A172 (cell line): ENCODE data around the gene PTPRK. TPM values are rescaled to one million over a fixed set of nuclear protein-coding genes. Genes with fewer than 3 reads are reported as not detected.

Experiments used
- DNase-seq: peaks from one replicate; pipeline ENCODE4 v3.0.0-alpha.2; 2015; ENCODE audit warnings: low spot score
- total RNA-seq: library from RNA; depleted of rRNA; stranded (reverse); fragments of >200 nt; shearing (Covaris generic); gene quantifications from 2 replicates; pipeline ENCODE4 v1.2.3, GENCODE V29; 2014

The PTPRK gene
- total RNA-seq, 1 experiment from 2014 or later: 44.1 TPM

DNA sequence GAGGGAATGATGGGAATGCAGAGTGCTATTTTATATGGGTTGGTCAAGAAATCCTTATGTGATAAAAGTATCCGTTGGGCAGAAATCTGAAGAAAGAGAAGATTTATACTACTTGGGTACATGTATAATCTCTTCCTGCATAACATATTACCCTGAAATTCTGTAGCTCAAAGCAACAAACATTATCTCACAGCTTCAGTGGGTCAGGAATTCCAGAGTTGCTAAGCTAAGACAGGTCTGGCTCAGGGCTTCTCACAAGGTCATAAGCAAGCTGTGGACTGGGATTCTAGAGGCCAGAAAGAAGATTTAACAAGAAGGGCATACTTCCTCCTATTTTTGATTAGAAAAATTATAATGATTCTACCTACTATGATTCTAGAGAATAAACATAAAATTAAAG lies 447.0 kb downstream of the PTPRK start:
- no peak for DNase-seq

DNA sequence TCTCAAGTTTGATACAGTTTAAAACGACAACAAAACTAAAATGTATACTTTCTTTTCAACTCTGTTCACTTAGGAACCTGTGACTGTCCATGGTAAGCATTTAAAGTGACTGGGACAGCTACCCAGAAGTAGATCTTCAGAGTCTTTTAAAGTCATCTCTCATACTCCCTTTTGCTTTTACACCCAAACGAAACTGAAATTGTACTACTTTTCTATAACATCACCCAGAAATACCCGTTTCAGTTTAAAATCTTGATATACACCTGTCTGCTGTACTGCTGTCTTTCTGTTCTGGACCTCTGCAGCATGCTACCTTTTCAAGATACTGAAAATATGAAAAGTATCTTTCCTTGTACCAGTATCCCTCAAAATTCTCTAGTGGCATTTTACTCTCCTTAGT lies 449.2 kb downstream of the PTPRK start:
- DNase-seq: no peak

- DNase-seq: no peak
Observed at GRCh38 chr6:128070406-128070805, 450.0 kb downstream of the PTPRK start.

- no peak for DNase-seq
Observed at GRCh38 chr6:128069188-128069587, 451.2 kb downstream of the PTPRK start.

DNA sequence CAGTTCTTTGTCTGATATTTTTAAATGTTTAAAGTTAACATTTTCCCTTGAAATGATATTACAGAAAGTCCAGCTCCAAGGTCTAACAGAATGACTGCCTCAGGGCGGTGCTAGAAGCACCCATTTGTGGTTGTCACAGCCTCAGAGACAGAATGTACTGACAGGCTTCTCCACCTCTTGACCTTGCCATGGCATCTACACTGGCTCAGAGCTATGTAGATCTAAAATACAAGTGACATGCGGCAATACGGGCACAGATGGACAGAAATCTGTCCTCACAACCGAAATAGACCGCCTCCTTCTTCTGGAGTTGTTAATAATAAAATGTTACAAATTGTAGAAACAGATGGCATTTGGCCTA lies 452.3 kb downstream of the PTPRK start:
- DNase-seq: no peak

- no peak for DNase-seq
Observed at GRCh38 chr6:128067446-128068118, 452.8 kb downstream of the PTPRK start.

DNA sequence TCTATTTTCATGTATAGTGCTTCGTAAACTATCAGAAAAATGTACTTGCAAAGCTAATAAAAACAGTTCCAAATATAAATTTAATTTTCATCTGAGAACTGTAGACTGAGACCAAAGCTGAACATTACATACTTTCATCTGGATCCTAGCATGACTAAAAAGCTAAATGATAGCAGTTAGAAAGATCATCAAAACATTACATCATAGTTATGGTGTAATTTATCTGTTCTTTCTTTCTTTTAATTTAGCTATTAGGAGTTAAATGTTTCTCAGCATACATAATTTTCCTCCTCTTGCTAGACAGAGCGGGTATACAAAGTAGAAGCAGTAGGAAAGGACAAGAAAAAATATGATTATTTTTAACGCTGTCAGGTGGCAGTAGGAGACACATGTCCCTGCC lies 455.3 kb downstream of the PTPRK start:
- DNase-seq: no peak

DNA sequence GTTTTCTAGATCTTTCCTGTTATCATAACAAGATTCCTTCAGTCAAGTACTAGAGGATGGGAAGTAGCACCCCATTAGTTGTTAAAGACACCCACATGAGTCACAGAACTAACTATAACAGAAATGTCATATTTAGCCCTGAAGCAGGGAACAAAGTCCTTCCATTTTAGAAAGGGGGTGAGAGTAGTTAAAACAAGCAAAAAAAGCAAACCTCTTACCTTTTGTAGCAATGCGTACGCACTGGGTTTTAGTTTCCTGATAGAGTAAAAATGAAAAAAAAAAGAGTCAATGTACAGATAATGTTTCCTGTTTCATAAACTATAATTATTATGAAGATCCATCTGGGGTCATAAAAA lies 455.9 kb downstream of the PTPRK start:
- DNase-seq: no peak

DNA sequence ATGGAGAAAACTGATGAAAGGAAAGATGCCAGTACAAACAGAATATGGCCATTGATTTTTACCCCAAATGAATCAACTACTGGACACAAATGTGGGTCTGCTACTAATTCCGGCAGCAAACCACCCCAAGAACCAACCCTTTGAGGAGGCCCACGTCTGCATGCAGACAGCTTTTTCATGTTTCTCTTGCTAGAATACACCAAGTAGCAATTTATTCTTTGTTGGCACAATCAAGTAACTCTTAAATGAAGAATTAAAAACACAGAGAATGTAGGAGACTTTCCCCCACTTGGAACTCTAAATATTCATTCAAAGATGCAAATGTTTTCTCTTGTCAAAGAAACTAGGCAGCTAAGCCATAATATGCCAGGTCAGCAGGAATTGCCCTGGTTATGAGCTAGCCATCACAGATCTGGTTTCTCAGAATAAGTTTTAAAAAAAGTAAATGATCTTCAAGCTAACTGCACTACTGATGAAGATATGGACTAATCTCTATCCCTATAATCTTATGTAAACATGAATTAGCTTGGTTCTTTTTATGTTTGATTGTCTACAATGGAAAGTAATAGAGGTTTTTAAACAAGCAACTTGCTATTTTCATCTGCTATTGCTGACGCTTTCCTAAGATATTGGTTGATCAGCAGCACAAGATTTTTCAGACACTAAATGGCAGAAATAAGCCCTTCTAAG lies 456.4 kb downstream of the PTPRK start:
- no peak for DNase-seq

DNA sequence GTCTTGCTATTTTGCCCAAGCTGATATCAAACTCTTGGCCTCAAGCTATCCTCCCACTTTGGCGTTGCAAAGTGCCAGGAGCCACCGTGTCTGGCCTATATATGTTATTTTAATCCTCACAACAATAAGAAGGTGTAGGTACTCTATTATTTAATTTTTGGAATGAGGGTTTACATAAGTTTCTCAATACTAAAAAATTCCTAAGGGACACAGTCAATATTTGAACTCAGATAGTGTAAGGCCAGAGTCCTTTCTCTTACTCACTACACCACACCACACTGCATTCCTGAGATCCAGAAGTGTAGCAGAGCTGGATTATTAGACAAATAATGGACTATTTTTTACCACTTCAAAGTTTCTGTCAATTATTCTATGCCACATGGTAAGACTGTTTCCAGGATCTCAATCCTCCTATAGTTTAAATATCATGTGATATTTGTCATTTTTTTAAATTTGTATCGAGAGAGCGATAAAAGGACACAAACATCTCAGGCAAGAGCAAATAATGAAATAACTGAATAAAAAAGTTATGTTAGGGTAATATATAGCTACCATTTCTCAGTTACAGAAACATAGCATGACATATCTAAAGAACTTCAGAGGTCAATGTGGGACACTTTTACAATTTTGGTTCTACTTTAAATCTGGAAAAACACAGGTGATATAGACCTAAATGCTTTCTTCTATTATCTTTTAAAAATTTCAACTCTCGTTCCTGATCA lies 457.4 kb downstream of the PTPRK start:
- DNase-seq: no peak

- DNase-seq: no peak
Observed at GRCh38 chr6:128057946-128058345, 462.5 kb downstream of the PTPRK start.

GRCh38 chr6:128057541-128057940 lies 462.9 kb downstream of the PTPRK start:
- DNase-seq: no peak

- no peak for DNase-seq
Observed at GRCh38 chr6:128053109-128053508, 467.3 kb downstream of the PTPRK start.

DNA sequence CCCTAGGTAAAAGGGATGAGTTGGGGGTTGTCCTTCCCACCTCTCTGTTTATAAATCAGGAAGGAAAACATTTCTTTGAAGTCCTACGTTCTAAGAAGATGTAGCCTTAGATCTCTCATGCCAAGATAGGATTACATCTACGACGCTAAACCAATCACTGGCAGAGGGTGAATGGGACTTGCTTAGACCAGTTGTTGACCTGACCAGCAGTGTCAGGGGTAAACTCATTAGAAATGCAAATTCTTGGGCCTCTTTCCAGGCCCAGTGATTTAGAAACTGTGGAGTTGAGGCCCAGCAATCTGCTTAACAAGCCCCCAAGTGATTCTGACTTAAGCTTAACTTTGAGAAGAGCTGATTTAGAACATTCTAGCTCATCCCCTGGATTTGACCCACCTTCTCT lies 472.4 kb downstream of the PTPRK start:
- no peak for DNase-seq

- DNase-seq: no peak
Observed at GRCh38 chr6:128046033-128046432, 474.4 kb downstream of the PTPRK start.

- DNase-seq: no peak
Observed at GRCh38 chr6:128039543-128039942, 480.9 kb downstream of the PTPRK start.

GRCh38 chr6:128036808-128037570 lies 483.4 kb downstream of the PTPRK start:
- no peak for DNase-seq

- no peak for DNase-seq
Observed at GRCh38 chr6:128033156-128033555, 487.2 kb downstream of the PTPRK start.

- no peak for DNase-seq
Observed at GRCh38 chr6:128032042-128032441, 488.4 kb downstream of the PTPRK start.

- DNase-seq: no peak
Observed at GRCh38 chr6:128029826-128030225, 490.6 kb downstream of the PTPRK start.

GRCh38 chr6:128028183-128028582 lies 492.2 kb downstream of the PTPRK start:
- DNase-seq: no peak

DNA sequence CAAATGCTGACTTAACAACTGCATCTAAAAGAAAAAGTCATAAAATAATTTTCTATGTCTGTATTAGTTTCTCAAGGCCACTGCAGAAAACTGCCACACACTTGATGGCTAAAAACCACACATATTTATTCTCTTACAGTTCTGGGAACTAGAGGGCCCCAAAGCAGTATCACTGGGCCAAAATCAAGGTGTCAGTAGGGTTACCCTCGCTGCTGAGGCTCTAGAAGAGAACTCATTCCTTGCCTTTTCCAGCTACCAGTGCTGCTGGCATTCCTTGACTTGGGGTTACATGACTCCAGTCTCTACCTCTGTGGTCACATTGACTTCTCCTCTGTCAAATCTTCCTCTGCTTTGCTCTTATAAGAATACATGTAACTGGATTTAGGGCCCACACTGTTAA lies 494.9 kb downstream of the PTPRK start:
- no peak for DNase-seq
